Renal pelvis (tissue), 12 donors: ENCODE data around the gene USHBP1. TPM values are rescaled to one million over a fixed set of nuclear protein-coding genes. Genes with fewer than 3 reads are reported as not detected.
A peak's percentile ranks its signal among the peaks of the same experiment; 100 is the strongest.

Source experiments
- DNase-seq: peaks from one replicate; pipeline ENCODE4 v3.0.0-alpha.2; 2013
- long read RNA-seq, 16 experiments: transcript quantifications; one replicate each; lab custom pipeline, GENCODE V29; 2026
- polyA plus RNA-seq, 3 donors: library from polyadenylated mRNA; unstranded; fragments of 120-200 nt; gene quantifications; one replicate each; pipeline ENCODE4 v1.2.1, GENCODE V29; 2013; ENCODE audit not compliant: insufficient read length in 3 of 3

USHBP1 gene, protein sequence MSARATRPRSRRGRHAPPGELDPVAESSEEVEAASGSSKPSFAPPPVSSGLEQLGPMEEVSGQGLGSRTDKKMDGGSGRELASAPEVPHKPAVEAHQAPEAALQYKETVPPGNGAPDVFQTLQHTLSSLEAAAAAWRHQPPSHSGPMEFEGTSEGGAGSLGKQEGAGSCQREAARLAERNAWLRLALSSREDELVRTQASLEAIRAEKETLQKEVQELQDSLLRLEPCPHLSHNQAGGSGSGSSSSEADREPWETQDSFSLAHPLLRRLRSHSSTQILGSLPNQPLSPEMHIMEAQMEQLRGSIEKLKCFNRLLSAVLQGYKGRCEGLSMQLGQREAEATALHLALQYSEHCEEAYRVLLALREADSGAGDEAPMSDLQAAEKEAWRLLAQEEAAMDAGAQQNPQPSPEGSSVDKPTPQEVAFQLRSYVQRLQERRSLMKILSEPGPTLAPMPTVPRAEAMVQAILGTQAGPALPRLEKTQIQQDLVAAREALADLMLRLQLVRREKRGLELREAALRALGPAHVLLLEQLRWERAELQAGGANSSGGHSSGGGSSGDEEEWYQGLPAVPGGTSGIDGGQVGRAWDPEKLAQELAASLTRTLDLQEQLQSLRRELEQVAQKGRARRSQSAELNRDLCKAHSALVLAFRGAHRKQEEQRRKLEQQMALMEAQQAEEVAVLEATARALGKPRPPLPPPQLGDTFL
- polyA plus RNA-seq: 1 to 10 TPM; 5.9 to 7.8 (median 6.0) TPM
- long read RNA-seq, donor 1: 0 reads
- long read RNA-seq, donor 2, partial matches to known transcripts: 0 of 2 reads
- long read RNA-seq, donor 2, other reads (novel, unspliced or antisense): 0 of 2 reads
- long read RNA-seq, donor 3, partial matches to known transcripts: 20 of 66 reads
- long read RNA-seq, donor 3, other reads (novel, unspliced or antisense): 45 of 66 reads
- long read RNA-seq, donor 4, partial matches to known transcripts: 184 of 233 reads
- long read RNA-seq, donor 4, other reads (novel, unspliced or antisense): 49 of 233 reads
- long read RNA-seq, donor 5, partial matches to known transcripts: 47 of 82 reads
- long read RNA-seq, donor 5, other reads (novel, unspliced or antisense): 34 of 82 reads
- long read RNA-seq, donor 6, partial matches to known transcripts: 0 of 1 reads
- long read RNA-seq, donor 6, other reads (novel, unspliced or antisense): 0 of 1 reads
- long read RNA-seq, donor 7, partial matches to known transcripts: 149 of 187 reads
- long read RNA-seq, donor 7, other reads (novel, unspliced or antisense): 38 of 187 reads
- long read RNA-seq, donor 8, partial matches to known transcripts: 0 of 1 reads
- long read RNA-seq, donor 8, other reads (novel, unspliced or antisense): 0 of 1 reads
- long read RNA-seq, donor 9, partial matches to known transcripts: 0 of 2 reads
- long read RNA-seq, donor 9, other reads (novel, unspliced or antisense): 0 of 2 reads
- long read RNA-seq, donor 10, partial matches to known transcripts: 133 of 166 reads
- long read RNA-seq, donor 10, other reads (novel, unspliced or antisense): 31 of 166 reads
- long read RNA-seq, donor 11, partial matches to known transcripts: 71 of 78 reads
- long read RNA-seq, donor 11, other reads (novel, unspliced or antisense): 5 of 78 reads
- long read RNA-seq, donor 12, partial matches to known transcripts: 43 of 110 reads
- long read RNA-seq, donor 12, other reads (novel, unspliced or antisense): 64 of 110 reads
- long read RNA-seq, donor 13, partial matches to known transcripts: 19 of 35 reads
- long read RNA-seq, donor 13, other reads (novel, unspliced or antisense): 15 of 35 reads
- long read RNA-seq, donor 14: 0 reads
- long read RNA-seq, donor 15: 0 reads
- long read RNA-seq, donor 16, partial matches to known transcripts: 47 of 93 reads
- long read RNA-seq, donor 16, other reads (novel, unspliced or antisense): 46 of 93 reads

DNA sequence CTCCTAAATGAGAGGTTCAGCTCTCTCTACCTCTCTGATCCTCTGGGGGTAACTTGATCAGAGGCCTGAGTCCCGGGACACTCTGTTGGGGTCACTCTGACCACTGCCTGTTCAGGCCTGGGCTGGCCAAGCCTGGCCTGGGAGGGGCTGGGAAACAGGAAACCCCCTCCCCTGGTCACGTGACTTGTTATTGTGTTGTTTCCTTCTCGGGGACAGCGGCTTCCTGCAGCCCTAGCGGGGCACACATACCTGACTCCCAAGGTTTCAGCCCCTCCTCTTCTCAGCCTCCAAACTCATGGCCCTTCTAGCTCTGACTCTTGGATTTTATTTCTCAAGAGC, at the start of gene USHBP1:
USHBP1 (minus strand) TSS at position 105 of the 339 bp plus-strand sequence. CDS start 446 bp downstream, outside the sequence.
- DNase-seq: no peak

DNA sequence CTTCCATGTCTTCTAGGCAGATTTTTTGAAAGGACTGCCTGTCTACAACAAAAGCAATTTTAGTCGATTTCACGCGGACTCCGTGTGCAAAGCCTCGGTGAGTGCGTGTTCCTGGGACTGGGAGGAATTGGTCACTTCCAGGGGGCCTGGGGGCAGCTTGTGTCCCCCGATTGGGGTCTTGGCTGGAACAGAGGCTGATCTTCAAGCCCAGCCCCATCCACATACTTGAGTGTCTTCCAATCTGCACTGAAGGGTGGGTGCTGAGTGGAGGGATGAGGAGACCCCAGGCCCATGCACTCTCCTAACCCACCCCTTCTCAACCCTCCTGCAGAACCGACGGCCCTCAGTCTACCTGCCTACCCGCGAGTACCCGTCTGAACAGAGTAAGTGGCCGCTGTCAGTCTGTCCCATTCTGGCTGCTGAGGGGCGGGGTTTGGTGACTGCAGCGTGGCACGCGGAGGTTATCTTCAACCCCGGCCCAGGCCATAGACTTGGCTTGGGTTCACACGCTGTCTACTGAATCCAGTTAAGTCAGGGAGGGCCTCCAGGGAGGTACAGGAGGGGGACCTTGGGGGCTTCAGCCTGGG, 49.6 kb upstream of the USHBP1 start:
- no peak for DNase-seq

DNA sequence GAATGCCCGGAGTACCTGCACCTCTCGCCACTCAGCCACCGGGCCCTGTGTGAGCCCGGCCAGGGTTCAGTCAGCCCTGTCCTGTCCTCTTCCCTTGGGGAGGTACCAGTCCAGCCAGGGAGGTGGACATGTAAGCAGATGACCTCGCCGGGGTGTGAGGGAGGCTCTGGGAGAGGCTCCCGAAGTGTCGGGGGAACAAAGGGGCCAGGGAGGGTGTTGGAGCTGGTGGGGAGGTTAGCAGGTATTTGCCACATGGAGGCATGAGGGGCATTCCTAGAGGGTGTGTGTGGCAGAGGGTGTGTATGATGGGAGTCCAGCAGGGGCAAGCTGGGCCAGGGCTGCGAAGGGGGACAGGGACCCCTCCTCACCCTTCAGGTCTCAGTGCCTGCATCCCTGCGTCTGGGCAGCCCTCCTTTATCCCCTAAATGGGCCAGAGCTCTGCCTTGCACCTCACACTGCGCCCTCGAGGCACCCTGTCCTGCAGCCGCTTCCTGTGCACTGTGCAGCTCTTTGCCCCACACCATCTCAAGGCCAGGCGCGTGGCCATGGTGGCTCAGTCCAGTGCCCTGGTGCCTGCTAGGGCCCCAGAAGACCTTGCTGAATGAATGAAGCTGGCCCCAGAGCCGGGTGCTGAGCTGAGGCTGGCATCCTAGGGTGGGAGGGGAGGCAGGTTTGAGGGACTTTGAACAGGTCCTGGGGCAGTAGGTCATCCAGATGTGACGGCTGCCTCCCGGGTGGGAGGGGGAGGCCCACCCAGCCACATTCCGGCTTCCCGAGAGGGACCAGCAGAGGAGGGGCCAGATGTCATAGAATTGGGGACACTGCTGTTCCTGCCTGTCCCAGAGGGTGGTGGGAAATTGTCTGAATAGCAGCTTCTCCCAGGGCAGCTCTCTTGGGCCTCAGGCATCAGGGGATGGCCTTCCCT, 47.9 kb upstream of the USHBP1 start:
- DNase-seq: no peak

DNA sequence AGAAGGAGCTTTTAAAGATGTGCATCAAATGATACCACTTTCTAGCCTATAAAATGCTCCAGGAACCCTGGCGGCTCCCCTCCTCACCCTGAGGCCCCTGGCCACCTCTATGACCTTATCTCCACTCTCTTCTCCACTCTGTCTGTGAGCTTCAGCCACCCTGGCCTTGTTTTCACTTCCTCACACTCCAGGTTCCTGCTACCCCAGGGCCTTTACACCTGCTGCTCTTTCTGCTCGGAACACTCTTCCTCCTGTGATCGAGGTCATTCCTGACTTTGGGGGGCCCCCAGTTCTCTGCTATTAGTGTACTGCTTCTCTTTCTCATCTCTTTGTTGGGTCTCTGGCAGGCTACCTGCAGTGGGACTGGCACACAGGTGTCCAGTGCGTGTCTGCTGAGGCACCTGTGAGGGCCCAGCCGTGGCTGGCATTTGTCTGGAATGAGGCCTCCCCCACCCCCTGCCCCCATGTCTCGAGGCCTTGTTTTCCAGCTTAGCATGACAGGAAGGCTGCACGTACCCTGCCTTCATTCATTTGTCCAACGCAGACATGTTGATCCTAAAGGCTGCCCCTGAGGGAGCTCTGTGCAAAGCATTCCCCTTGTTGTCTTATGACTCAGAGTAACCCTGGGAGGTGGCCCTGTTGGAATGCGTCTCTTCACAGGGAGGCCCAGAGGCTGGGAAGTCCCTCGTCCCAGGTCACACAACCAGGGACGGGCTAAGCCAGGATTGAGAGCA, 47.1 kb upstream of the USHBP1 start:
- DNase-seq: no peak

DNA sequence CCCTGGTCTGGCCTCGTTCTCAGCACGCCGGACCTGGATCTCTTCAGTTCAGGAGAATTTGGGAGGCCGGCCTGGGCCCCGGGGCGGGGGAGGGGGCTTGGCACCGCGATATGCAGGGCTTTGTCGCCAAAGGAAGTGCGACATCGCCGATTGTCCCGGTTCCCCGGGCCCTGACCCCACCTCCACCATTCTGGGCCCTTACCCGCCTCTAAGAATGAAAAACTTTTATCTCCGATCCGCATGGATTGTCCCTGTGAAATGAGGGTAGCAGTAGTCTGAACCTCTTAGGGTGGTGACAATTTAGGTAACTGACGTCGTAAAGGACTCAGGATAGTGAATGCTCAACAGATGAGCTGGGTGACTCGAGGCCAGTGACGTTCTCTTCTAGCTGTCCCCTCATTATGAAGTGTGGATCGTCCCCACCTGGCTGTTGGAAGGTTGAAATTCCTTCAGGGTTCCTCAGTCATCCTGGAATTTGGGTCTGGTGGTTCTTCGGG, 45.5 kb upstream of the USHBP1 start:
- no peak for DNase-seq

DNA sequence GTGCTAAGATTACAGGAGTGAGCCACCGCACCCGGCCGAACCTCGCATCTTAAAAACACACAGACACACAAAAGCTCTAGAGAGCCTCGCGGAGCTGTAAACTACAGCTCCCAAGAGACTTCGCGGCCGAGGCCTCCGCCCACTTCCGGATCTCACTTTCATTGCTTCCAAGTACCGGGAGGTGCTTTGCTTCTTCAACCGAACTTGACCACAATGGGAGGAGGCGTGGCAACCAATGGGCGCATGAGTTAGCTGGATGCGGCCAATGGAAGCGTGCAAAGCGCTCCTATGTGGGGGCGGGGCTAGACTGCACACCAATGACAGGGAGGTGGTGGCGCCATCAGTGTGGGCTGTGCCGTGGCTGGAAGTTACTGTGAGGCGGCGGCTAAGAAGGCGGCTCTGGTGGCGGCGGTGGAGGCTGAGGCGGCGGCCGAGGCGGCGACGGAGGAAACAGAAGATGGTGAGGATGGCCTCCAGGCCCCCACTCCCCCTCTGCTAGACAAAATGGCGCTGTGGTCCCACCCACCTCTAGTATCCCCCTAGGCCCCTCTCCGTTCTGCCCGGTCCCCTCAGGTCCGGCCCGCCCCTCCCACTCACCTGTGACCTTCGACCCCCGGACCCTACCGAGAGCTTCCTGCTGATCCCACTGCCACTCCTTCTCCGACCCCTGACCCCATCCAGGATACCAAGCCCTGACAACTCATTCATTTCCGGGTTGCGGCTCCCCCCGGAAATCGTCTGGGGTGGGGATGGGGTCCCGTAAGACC, 44.8 kb upstream of the USHBP1 start, which contains the start of gene DDA1:
DDA1 (plus strand) TSS at position 366 of the 767 bp plus-strand sequence; CDS start at position 458, 92 bp downstream.
- DNase-seq: peak; percentile 100

DNA sequence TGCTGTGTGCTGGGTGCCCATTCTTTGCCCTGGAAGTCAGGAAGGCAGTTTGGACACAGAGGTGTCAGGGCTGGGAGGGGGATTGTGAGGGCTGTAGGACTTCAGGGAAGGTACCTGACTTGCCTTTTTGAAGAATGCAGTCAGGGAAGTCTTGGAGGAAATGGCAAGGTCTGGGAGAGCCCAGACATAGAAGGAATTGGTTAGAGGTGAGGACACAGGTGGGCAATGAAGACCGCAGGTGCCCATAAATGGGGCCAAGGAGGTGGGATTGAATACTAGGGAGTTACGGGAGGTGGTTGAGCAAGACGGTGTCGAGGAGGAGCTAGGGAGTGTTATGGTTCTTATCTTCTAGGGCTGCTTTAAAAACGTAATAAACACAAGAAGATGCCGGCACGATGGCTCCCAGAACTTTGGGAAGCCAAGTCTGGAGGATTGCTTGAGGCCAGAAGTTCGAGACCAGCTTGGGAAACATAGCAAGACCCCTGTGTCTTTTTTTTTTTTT, 43.4 kb upstream of the USHBP1 start:
- DNase-seq: no peak

DNA sequence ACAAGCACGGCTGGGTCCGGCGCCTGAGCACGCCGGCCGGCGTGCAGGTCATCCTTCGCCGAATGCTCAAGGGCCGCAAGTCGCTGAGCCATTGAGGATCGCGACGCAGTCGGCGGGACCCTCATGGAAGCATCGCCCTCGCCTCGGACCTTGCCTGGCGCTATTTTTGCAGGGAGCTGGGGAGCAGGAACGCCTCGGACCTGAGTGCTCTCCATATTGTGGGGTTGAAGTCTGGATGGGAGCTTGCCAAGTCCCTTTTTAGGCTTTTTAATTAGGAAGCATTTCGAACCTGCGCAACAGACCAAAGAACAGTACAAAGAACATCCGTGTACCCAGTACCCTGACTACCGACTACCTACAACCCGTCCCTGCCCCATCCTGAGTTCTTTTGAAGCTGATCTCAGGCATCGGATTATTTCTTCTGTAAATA, 41.8 kb upstream of the USHBP1 start:
- DNase-seq: no peak

DNA sequence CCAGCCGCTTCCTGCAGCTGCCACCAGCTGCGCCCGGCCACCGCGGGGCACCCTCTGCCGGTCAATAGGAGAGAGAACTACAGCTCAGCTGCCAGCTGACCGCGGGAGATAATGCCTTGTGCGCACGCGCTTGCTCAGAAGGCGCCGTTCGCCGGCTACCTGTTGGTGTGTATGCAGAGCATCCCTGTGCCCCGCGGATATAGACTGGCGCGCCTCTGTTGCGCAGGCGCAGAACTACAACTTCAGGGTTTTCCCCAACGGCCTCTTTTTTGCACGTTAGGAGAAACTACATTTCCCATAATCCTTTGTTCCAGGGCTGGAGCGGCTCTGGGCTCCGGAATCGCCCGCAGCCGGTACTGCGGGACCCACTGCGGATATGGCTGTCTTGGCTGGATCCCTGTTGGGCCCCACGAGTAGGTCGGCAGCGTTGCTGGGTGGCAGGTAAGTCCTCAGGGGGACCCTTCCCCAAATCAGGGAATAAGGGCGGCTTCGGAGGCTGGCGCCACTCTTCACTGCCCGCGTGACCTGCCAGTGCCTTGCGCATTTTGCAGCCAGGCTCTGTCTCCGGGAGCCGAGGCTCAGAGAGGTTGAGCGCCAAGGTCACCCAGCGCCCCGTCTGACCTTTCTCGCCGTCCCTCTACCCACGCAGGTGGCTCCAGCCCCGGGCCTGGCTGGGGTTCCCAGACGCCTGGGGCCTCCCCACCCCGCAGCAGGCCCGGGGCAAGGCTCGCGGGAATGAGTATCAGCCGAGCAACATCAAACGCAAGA, 41.2 kb upstream of the USHBP1 start, which contains the start of gene MRPL34:
MRPL34 (plus strand) TSS at position 356 of the 768 bp plus-strand sequence; CDS start at position 377, 21 bp downstream.
- DNase-seq: peak; percentile 98

DNA sequence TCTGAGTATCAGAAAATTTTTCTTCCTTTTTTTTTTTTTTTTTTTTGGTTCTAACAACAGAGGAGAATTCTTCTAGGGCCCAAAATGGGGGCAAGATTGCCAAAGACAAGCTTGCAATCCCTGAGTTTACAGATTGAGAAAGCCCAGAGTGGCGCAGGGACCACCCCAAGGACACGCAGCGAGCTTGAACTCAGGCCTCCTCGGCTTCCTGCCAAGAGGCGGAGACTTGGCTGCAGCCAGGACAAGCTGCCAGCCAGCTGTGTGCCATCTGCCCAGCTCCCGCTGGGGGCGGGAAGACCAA, 40.6 kb upstream of the USHBP1 start:
- DNase-seq: no peak

DNA sequence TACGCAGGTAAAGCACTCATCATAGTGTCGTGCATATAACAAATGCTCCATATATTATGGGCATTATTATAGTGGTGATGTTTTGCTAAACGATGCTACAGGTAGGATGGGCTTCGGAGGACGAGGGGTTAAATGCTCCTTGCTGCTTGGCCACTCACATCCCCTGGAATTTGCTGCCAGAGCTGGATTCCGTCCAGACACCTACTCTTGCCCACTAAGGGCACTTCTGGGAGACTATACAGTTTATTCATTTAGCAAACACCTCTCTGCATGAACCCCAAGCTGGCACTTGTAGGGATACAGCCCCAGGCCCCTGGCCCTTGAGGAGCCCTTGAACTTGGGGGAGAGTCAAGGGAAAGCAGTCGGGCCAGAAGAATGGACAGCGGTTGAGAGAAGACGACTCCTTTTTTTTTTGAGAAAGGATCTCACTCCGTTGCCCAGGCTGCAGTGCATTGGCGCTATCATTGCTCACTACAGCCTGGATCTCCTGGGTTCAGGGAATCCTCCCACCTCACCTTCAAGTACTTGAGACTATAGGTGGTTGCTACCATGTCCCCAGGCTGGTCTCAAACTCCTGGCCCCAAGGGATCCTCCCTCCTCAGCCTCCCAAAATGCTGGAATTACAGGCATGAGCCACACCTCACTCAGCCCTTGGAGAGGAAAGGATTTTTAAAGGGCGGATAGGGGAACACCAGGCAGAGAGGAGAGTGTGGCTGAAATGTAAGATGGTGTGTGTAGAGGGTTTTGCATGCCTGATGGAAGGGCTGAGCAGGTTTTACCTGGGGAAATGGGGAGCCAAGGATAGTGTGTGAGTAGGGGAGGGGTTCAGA, 40.1 kb upstream of the USHBP1 start:
- DNase-seq: no peak

DNA sequence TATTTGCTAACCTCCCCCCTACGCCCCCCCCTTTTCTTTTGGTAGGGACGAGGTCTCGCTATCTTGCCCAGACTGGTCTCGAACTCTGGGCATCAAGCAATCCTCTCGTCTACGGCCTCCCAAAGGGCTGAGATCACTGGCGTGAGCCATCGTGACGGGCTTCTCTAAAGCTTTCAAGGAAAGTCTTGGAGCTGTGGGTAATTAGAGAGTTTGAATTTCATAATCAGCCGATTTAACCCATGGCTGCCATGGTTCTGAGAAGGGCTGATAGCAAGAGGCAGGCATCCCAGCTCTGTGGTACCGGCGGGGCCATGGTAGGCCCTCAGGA, 39.4 kb upstream of the USHBP1 start:
- DNase-seq: no peak

DNA sequence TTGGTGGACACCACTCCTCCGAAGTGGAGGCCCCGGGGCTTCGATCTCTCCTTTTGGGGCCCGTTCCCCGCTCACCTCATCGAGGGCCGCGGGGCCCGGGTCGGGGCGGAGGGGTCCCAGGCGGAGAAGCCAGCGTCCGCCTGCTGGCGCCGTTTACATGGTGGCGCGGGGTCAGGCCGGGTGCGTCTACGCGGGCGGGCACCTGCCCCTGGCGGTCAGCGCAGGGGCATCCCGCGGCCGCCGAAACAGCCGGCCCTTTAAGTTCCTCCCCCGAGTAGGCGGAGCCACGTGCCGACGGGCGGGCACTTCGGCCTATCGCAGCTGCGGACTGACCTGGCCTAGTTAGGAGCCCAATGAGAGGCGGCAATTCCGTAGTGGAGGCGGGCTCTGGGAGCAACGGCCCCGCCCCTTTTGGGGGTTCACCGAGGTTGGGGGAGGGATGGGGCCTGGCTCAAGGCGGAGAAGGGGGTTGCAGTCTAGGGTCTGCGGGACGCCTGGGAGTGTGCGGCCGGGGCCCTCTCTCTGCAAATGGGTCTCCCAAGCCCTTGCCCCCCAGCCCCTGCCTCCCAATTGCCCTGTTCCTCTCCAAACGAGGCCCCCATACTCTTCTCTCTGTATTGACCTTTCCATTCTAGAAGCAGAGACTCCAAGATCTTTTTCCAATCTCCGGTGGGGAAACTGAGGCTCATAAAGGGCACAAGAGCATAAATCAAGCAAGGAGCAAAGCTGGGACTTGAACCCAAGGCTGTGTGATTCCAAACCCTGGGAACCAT, 38.8 kb upstream of the USHBP1 start, which contains the start of gene ABHD8:
ABHD8 (minus strand) TSS at position 259 of the 773 bp plus-strand sequence. CDS start 1,809 bp downstream, outside the sequence.
- peak; percentile 95 for DNase-seq

DNA sequence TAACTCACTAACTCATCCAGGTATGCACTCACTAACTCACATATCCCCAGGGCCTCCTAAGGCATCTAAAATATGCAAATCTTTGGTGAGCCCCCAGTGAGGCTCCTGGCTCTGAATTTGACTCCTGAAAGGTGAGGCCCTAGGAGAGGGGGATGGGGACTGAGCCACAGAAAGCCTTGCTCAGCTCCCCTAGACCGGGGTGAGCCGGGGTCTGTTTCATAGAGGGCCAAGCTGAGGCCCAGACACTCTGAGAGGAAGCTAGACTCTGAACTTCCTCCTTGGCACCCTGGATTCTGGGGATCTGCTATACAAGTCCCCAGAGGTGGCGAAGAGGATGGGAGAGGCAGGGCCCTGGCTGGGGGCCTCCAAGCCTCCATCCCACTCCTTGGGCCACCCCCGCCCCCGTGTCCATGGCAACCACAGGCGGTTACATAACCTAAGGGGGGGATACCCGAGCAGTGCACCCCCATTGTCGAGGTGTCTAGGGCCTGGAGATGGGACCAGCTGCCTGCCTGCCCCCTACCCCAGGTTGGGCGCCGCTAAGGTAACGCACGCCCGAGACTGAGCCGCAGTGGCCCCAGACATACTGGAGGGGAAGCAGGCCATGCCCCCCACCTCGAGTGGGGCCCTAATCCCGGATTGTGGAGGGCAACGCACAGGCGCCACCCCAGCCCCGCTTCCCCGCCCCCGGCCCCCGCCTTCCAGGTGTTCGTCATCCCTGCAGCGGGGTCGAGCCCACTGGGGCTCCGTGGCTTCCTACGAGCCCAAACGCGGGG, 38.0 kb upstream of the USHBP1 start:
- DNase-seq: no peak
